ENCODE data around the gene CALM1.

DNA sequence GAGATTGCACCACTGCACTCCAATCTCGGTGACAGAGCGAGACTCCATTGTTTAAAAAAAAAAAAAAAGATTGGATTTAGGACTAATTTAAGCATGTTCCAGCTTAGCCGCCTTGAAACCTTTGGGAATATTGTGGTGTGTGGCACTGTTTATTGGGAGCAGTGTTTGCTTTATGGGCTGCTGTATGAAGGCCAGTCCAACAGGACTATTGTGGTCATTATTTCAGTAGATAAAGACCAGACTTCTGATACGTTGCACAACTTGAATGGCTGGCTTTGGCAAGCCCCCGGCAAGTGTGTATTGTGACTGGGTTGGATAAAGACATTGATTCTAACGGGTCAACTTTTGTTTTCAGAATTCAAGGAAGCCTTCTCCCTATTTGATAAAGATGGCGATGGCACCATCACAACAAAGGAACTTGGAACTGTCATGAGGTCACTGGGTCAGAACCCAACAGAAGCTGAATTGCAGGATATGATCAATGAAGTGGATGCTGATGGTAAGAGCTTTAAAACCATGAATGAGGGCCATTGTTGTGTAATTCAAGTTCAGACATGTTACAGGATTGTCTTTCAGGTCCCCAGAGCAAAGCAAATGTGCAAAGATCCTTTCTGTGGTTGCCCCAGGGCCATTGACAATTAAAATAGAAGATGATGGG is 4.2 kb downstream of the CALM1 start:
- no peak for TF ChIP-seq CTCF (conservative IDR thresholded peaks at IDR 0.05)
- TF ChIP-seq ZFX (IDR thresholded peaks at IDR 0.05) = no peak
